Activated T-cell treated with anti-CD3 and anti-CD28 coated beads, Interleukin-2, amount 50 U/mL, for 24 hours (primary cell): ENCODE measurements around the gene NXPE3.

Experiments used
- DNase-seq: peaks from one replicate; pipeline ENCODE4 v3.0.0-alpha.2; 2020
- H3K27ac Mint-ChIP-seq: 2 replicates; pipeline ENCODE4 v1.8.0; 2020; ENCODE audit warnings: mild to moderate bottlenecking, mixed read lengths
- H3K27me3 Mint-ChIP-seq: 2 replicates; pipeline ENCODE4 v1.8.0; 2020; ENCODE audit warnings: mixed read lengths
- H3K36me3 Mint-ChIP-seq: 2 replicates; pipeline ENCODE4 v1.8.0; 2020; ENCODE audit warnings: low read depth, mixed read lengths
- H3K4me1 Mint-ChIP-seq: 2 replicates; pipeline ENCODE4 v1.8.0; 2020; ENCODE audit warnings: low read depth, mixed read lengths
- H3K4me3 Mint-ChIP-seq: 2 replicates; pipeline ENCODE4 v1.8.0; 2020; ENCODE audit warnings: mild to moderate bottlenecking, moderate library complexity, mixed read lengths
- H3K9me3 Mint-ChIP-seq: 2 replicates; pipeline ENCODE4 v1.8.0; 2020; ENCODE audit warnings: mixed read lengths

The NXPE3 gene

GRCh38 chr3:101780661-101781060, 1.6 kb downstream of the NXPE3 start:
- peaks cover 71% of the 10 kb centered on the region for H3K4me1 Mint-ChIP-seq
- no peaks in the 10 kb centered on the region for H3K9me3 Mint-ChIP-seq
- H3K27ac Mint-ChIP-seq, result peak overlapping the region; percentile 73
- no peaks in the 10 kb centered on the region for H3K27me3 Mint-ChIP-seq
- peaks cover 40% of the 10 kb centered on the region for H3K36me3 Mint-ChIP-seq
- no peak for DNase-seq
- peak overlapping the region; percentile 88 for H3K4me3 Mint-ChIP-seq

GRCh38 chr3:101781166-101781565, 2.2 kb downstream of the NXPE3 start:
- Mint-ChIP-seq H3K4me1 (peaks cover 76% of the 10 kb centered on the region), H3K27ac (peak overlapping the region; percentile 73), H3K27me3 (no peaks in the 10 kb centered on the region), H3K36me3 (peaks cover 45% of the 10 kb centered on the region), H3K4me3 (peak overlapping the region; percentile 88), H3K9me3 (no peaks in the 10 kb centered on the region)
- no peak for DNase-seq

GRCh38 chr3:101784855-101785613, 6.0 kb downstream of the NXPE3 start:
- peaks cover 71% of the 10 kb centered on the region for H3K4me1 Mint-ChIP-seq
- peak overlapping the region; percentile 87 for H3K27ac Mint-ChIP-seq
- no peaks in the 10 kb centered on the region for H3K27me3 Mint-ChIP-seq
- H3K36me3 Mint-ChIP-seq, result peaks cover 72% of the 10 kb centered on the region
- DNase-seq, result no peak
- peak overlapping the region; percentile 47 for H3K4me3 Mint-ChIP-seq
- no peaks in the 10 kb centered on the region for H3K9me3 Mint-ChIP-seq

GRCh38 chr3:101791778-101792177, 12.8 kb downstream of the NXPE3 start:
- Mint-ChIP-seq H3K9me3 (peaks cover 5% of the 10 kb centered on the region), H3K36me3 (peaks cover 95% of the 10 kb centered on the region), H3K4me1 (peaks cover 67% of the 10 kb centered on the region), H3K4me3 (no peak overlapping the region), H3K27ac (peak overlapping the region; percentile 20), H3K27me3 (no peaks in the 10 kb centered on the region)
- no peak for DNase-seq

- DNase-seq, result no peak
- H3K36me3 Mint-ChIP-seq, result peaks cover 80% of the 10 kb centered on the region
- no peak overlapping the region for H3K4me3 Mint-ChIP-seq
- H3K4me1 Mint-ChIP-seq, result peaks cover 63% of the 10 kb centered on the region
- H3K27me3 Mint-ChIP-seq, result no peaks in the 10 kb centered on the region
- no peak overlapping the region for H3K27ac Mint-ChIP-seq
- H3K9me3 Mint-ChIP-seq, result peaks cover 5% of the 10 kb centered on the region
These were observed 17.2 kb downstream of the NXPE3 start for GRCh38 chr3:101796077-101796680.

- H3K36me3 Mint-ChIP-seq, result peaks cover 69% of the 10 kb centered on the region
- H3K4me1 Mint-ChIP-seq, result peaks cover 48% of the 10 kb centered on the region
- no peaks in the 10 kb centered on the region for H3K9me3 Mint-ChIP-seq
- DNase-seq, result no peak
- no peaks in the 10 kb centered on the region for H3K27me3 Mint-ChIP-seq
- no peak overlapping the region for H3K4me3 Mint-ChIP-seq
- peak overlapping the region; percentile 15 for H3K27ac Mint-ChIP-seq
These were observed 22.2 kb downstream of the NXPE3 start for GRCh38 chr3:101801174-101801573.

- Mint-ChIP-seq H3K36me3 (peaks cover 66% of the 10 kb centered on the region), H3K9me3 (no peaks in the 10 kb centered on the region), H3K27ac (peak overlapping the region; percentile 22), H3K4me3 (no peak overlapping the region), H3K4me1 (peaks cover 43% of the 10 kb centered on the region), H3K27me3 (no peaks in the 10 kb centered on the region)
- no peak for DNase-seq
These were observed 23.2 kb downstream of the NXPE3 start for GRCh38 chr3:101802179-101802578.

- H3K4me3 Mint-ChIP-seq, result no peak overlapping the region
- H3K36me3 Mint-ChIP-seq, result peaks cover 68% of the 10 kb centered on the region
- H3K27me3 Mint-ChIP-seq, result no peaks in the 10 kb centered on the region
- no peak for DNase-seq
- H3K9me3 Mint-ChIP-seq, result no peaks in the 10 kb centered on the region
- H3K4me1 Mint-ChIP-seq, result peaks cover 46% of the 10 kb centered on the region
- peak overlapping the region; percentile 40 for H3K27ac Mint-ChIP-seq
These were observed 24.3 kb downstream of the NXPE3 start for GRCh38 chr3:101803173-101803782.

- H3K4me1 Mint-ChIP-seq, result peaks cover 51% of the 10 kb centered on the region
These were observed 24.9 kb downstream of the NXPE3 start for GRCh38 chr3:101803939-101804338.

GRCh38 chr3:101806491-101806890, 27.5 kb downstream of the NXPE3 start:
- no peaks in the 10 kb centered on the region for H3K9me3 Mint-ChIP-seq
- peaks cover 55% of the 10 kb centered on the region for H3K36me3 Mint-ChIP-seq
- no peak overlapping the region for H3K4me3 Mint-ChIP-seq

More at GRCh38 chr3:101803939-101804338, 24.9 kb downstream of the NXPE3 start:
- H3K36me3 Mint-ChIP-seq, result peaks cover 66% of the 10 kb centered on the region
- no peaks in the 10 kb centered on the region for H3K27me3 Mint-ChIP-seq
- H3K27ac Mint-ChIP-seq, result no peak overlapping the region
- H3K9me3 Mint-ChIP-seq, result no peaks in the 10 kb centered on the region
- DNase-seq, result no peak
- no peak overlapping the region for H3K4me3 Mint-ChIP-seq

GRCh38 chr3:101807888-101808287, 28.9 kb downstream of the NXPE3 start:
- Mint-ChIP-seq H3K27ac (no peak overlapping the region), H3K9me3 (no peaks in the 10 kb centered on the region), H3K4me1 (peaks cover 69% of the 10 kb centered on the region), H3K36me3 (peaks cover 50% of the 10 kb centered on the region), H3K4me3 (no peak overlapping the region), H3K27me3 (no peaks in the 10 kb centered on the region)
- no peak for DNase-seq

More at GRCh38 chr3:101806491-101806890, 27.5 kb downstream of the NXPE3 start:
- H3K4me1 Mint-ChIP-seq, result peaks cover 62% of the 10 kb centered on the region
- no peaks in the 10 kb centered on the region for H3K27me3 Mint-ChIP-seq
- no peak for DNase-seq
- no peak overlapping the region for H3K27ac Mint-ChIP-seq

- no peak for DNase-seq
- no peaks in the 10 kb centered on the region for H3K9me3 Mint-ChIP-seq
- H3K27me3 Mint-ChIP-seq, result no peaks in the 10 kb centered on the region
- H3K4me1 Mint-ChIP-seq, result peaks cover 69% of the 10 kb centered on the region
- H3K36me3 Mint-ChIP-seq, result peaks cover 38% of the 10 kb centered on the region
- H3K27ac Mint-ChIP-seq, result no peak overlapping the region
- H3K4me3 Mint-ChIP-seq, result no peak overlapping the region
These were observed 30.4 kb downstream of the NXPE3 start for GRCh38 chr3:101809178-101810021.

- no peak for DNase-seq
- no peaks in the 10 kb centered on the region for H3K27me3 Mint-ChIP-seq
- H3K9me3 Mint-ChIP-seq, result no peaks in the 10 kb centered on the region
- H3K27ac Mint-ChIP-seq, result no peak overlapping the region
- H3K4me3 Mint-ChIP-seq, result no peak overlapping the region
- peaks cover 33% of the 10 kb centered on the region for H3K36me3 Mint-ChIP-seq
- H3K4me1 Mint-ChIP-seq, result peaks cover 73% of the 10 kb centered on the region
These were observed 31.0 kb downstream of the NXPE3 start for GRCh38 chr3:101810022-101810418.

GRCh38 chr3:101811875-101812274, 32.9 kb downstream of the NXPE3 start:
- peaks cover 72% of the 10 kb centered on the region for H3K4me1 Mint-ChIP-seq

More at GRCh38 chr3:101811875-101812274, 32.9 kb downstream of the NXPE3 start:
- H3K27me3 Mint-ChIP-seq, result no peaks in the 10 kb centered on the region
- H3K9me3 Mint-ChIP-seq, result no peaks in the 10 kb centered on the region
- H3K36me3 Mint-ChIP-seq, result peaks cover 29% of the 10 kb centered on the region
- no peak for DNase-seq
- no peak overlapping the region for H3K4me3 Mint-ChIP-seq
- H3K27ac Mint-ChIP-seq, result peak overlapping the region; percentile 29
